H54 (cell line): Measurements from ENCODE around the gene PHF21A.
"Not testable (repeated sequence)": the region's sequence is repeated elsewhere in the genome, so short reads cannot be mapped to it uniquely, and the experiment has no call there.

ENCODE experiments used
- DNase-seq: peaks from one replicate; pipeline ENCODE4 v3.0.0; 2011; ENCODE audit warnings: low spot score, mixed read lengths; ENCODE audit not compliant: insufficient read length
- FAIRE-seq: peaks from 3 replicates; lab custom pipeline; 2011; peaks lifted over from hg19 to GRCh38; lab: Jason Lieb, UNC
- POLR2A ChIP-seq: IDR thresholded peaks from 2 replicates; pipeline ENCODE4 v1.6.1; 2011; ENCODE audit warnings: low read depth, mild to moderate bottlenecking, low read length

Gene PHF21A

GRCh38 chr11:45983471-45983845 lies 137.8 kb downstream of the PHF21A start:
- no peak for FAIRE-seq
- no peak for TF ChIP-seq POLR2A
- no peak for DNase-seq

GRCh38 chr11:45982656-45983470 lies 138.4 kb downstream of the PHF21A start:
- FAIRE-seq (peak; percentile 90), DNase-seq (peak; percentile 58)

GRCh38 chr11:45981826-45982225 lies 139.4 kb downstream of the PHF21A start:
- DNase-seq, FAIRE-seq: not testable (repeated sequence)

More at GRCh38 chr11:45982656-45983470, 138.4 kb downstream of the PHF21A start:
- no peak for TF ChIP-seq POLR2A

- no peak for TF ChIP-seq POLR2A
- no peak for DNase-seq
- no peak for FAIRE-seq
These were observed 146.4 kb downstream of the PHF21A start for GRCh38 chr11:45974806-45975205.

GRCh38 chr11:45973601-45974000 lies 147.7 kb downstream of the PHF21A start:
- no peak for DNase-seq
- TF ChIP-seq POLR2A, result no peak
- no peak for FAIRE-seq

GRCh38 chr11:45968901-45969300 lies 152.4 kb downstream of the PHF21A start:
- TF ChIP-seq POLR2A, result no peak
- no peak for FAIRE-seq
- DNase-seq, result no peak

- FAIRE-seq (no peak), DNase-seq (no peak)
- TF ChIP-seq POLR2A, result no peak
These were observed 153.7 kb downstream of the PHF21A start for GRCh38 chr11:45967506-45967905.

GRCh38 chr11:45964911-45965389 lies 156.3 kb downstream of the PHF21A start:
- peak; percentile 80 for DNase-seq
- TF ChIP-seq POLR2A, result no peak
- FAIRE-seq, result peak; percentile 95

GRCh38 chr11:45961751-45962240 lies 159.5 kb downstream of the PHF21A start:
- no peak for TF ChIP-seq POLR2A
- DNase-seq (no peak), FAIRE-seq (no peak)

- FAIRE-seq, result no peak
- DNase-seq, result no peak
- TF ChIP-seq POLR2A, result no peak
These were observed 160.7 kb downstream of the PHF21A start for GRCh38 chr11:45960387-45961095.

- DNase-seq, result no peak
- TF ChIP-seq POLR2A, result no peak
- peak; percentile 81 for FAIRE-seq
These were observed 161.4 kb downstream of the PHF21A start for GRCh38 chr11:45959851-45960250.

- no peak for DNase-seq
- TF ChIP-seq POLR2A, result no peak
- no peak for FAIRE-seq
These were observed 171.3 kb downstream of the PHF21A start for GRCh38 chr11:45949992-45950407.

GRCh38 chr11:45948356-45948755 lies 172.9 kb downstream of the PHF21A start:
- no peak for DNase-seq
- FAIRE-seq, result no peak
- no peak for TF ChIP-seq POLR2A

- DNase-seq, result no peak
- FAIRE-seq, result no peak
- TF ChIP-seq POLR2A, result no peak
These were observed 173.4 kb downstream of the PHF21A start for GRCh38 chr11:45947885-45948284.

GRCh38 chr11:45945397-45945999 lies 175.8 kb downstream of the PHF21A start:
- no peak for DNase-seq
- FAIRE-seq, result no peak
- no peak for TF ChIP-seq POLR2A
